ENCODE measurements around the gene DLG4.
"Not testable (repeated sequence)": the region's sequence is repeated elsewhere in the genome, so short reads cannot be mapped to it uniquely, and the experiment has no call there.

The DLG4 gene

GRCh38 chr17:7249830-7250229 lies 30.2 kb upstream of the DLG4 start:
- in situ Hi-C loops (cut with MboI; ENCODE audit: low sequenced_read_pairs) = no loop called here

GRCh38 chr17:7249214-7249613 lies 29.6 kb upstream of the DLG4 start:
- in situ Hi-C loops (cut with MboI; ENCODE audit: low sequenced_read_pairs) = no loop called here

GRCh38 chr17:7248796-7249195 lies 29.2 kb upstream of the DLG4 start:
- in situ Hi-C loops (cut with MboI; ENCODE audit: low sequenced_read_pairs) = no loop called here

- in situ Hi-C loops (cut with MboI; ENCODE audit: low sequenced_read_pairs) = no loop called here
Measured at GRCh38 chr17:7246779-7247178, 27.1 kb upstream of the DLG4 start.

- in situ Hi-C loops (cut with MboI; ENCODE audit: low sequenced_read_pairs) = not testable (repeated sequence)
Measured at GRCh38 chr17:7243838-7244237, 24.2 kb upstream of the DLG4 start.

GRCh38 chr17:7243453-7243729 lies 23.8 kb upstream of the DLG4 start:
- in situ Hi-C loops (cut with MboI; ENCODE audit: low sequenced_read_pairs) = no loop called here

- in situ Hi-C loops (cut with MboI; ENCODE audit: low sequenced_read_pairs) = no loop called here
Measured at GRCh38 chr17:7242717-7243452, 23.2 kb upstream of the DLG4 start.

GRCh38 chr17:7241783-7242716 lies 22.4 kb upstream of the DLG4 start, which contains the start of gene GABARAP:
Gene GABARAP (minus strand): TSS chr17:7242449. CDS start chr17:7242330, 119 bp downstream.
- in situ Hi-C loops (cut with MboI; ENCODE audit: low sequenced_read_pairs) = no loop called here

- in situ Hi-C loops (cut with MboI; ENCODE audit: low sequenced_read_pairs) = no loop called here
Measured at GRCh38 chr17:7241090-7241733, 21.6 kb upstream of the DLG4 start.

- in situ Hi-C loops (cut with MboI; ENCODE audit: low sequenced_read_pairs) = no loop called here
Measured at GRCh38 chr17:7240375-7240774, 20.7 kb upstream of the DLG4 start.

GRCh38 chr17:7239091-7240027 lies 19.7 kb upstream of the DLG4 start, which contains the start of gene PHF23:
Gene PHF23 (minus strand): TSS chr17:7239457. CDS start chr17:7239279, 178 bp downstream.
- in situ Hi-C loops (cut with MboI; ENCODE audit: low sequenced_read_pairs) = no loop called here

GRCh38 chr17:7238420-7239090 lies 18.9 kb upstream of the DLG4 start:
- in situ Hi-C loops (cut with MboI; ENCODE audit: low sequenced_read_pairs) = no loop called here

GRCh38 chr17:7237761-7238419 lies 18.3 kb upstream of the DLG4 start:
- in situ Hi-C loops (cut with MboI; ENCODE audit: low sequenced_read_pairs) = no loop called here

- in situ Hi-C loops (cut with MboI; ENCODE audit: low sequenced_read_pairs) = no loop called here
Measured at GRCh38 chr17:7237266-7237760, 17.7 kb upstream of the DLG4 start.

GRCh38 chr17:7236808-7237207 lies 17.2 kb upstream of the DLG4 start:
- in situ Hi-C loops (cut with MboI; ENCODE audit: low sequenced_read_pairs) = no loop called here

- in situ Hi-C loops (cut with MboI; ENCODE audit: low sequenced_read_pairs) = no loop called here
Measured at GRCh38 chr17:7235693-7236665, 16.3 kb upstream of the DLG4 start.

- in situ Hi-C loops (cut with MboI; ENCODE audit: low sequenced_read_pairs) = no loop called here
Measured at GRCh38 chr17:7234083-7234951, 14.7 kb upstream of the DLG4 start, which contains the start of gene DVL2. Gene DVL2 (minus strand): TSS chr17:7234517. CDS start chr17:7234262, 255 bp downstream.
